CD14-positive monocyte (primary cell): ENCODE results near the gene TRPV4. TPM values are rescaled to one million over a fixed set of nuclear protein-coding genes. Genes with fewer than 3 reads are reported as not detected.

ENCODE experiments used
- DNase-seq, 3 donors: peaks; one replicate each; pipeline ENCODE4 v3.0.0-alpha.2; 2011 to 2022
- H2AFZ ChIP-seq: 2 replicates; pipeline ENCODE4 v1.6.0; 2012; ENCODE audit warnings: mild to moderate bottlenecking, low read depth, low read length, inconsistent platforms; ENCODE audit not compliant: insufficient read depth, poor library complexity, severe bottlenecking
- H3K27ac ChIP-seq, 2 donors: 1 replicate in 1 of 2; 2 replicates in 1 of 2; pipeline ENCODE4 v1.5.1; 2012 to 2013; ENCODE audit warnings: low read length in 2 of 2, control low read depth in 1 of 2, inconsistent platforms in 1 of 2, low read depth in 1 of 2, mild to moderate bottlenecking in 1 of 2
- H3K27me3 ChIP-seq, 2 donors: one replicate each; pipeline versions ENCODE4 v1.6.0 to v1.6.1; 2011 to 2013; ENCODE audit warnings: low read length in 2 of 2; ENCODE audit not compliant: control insufficient read depth in 2 of 2, insufficient read depth in 2 of 2
- H3K36me3 ChIP-seq, 2 donors: replicated peaks in 1 of 2; 1 replicate in 1 of 2; 2 replicates in 1 of 2; pipeline versions ENCODE4 v1.5.1 to v1.6.1; 2012 to 2013; ENCODE audit warnings: low read length in 2 of 2, control low read depth in 1 of 2, inconsistent platforms in 1 of 2, mild to moderate bottlenecking in 1 of 2; ENCODE audit not compliant: insufficient read depth in 2 of 2, control insufficient read depth in 1 of 2
- H3K4me1 ChIP-seq, 2 donors: 1 replicate in 1 of 2; 2 replicates in 1 of 2; pipeline versions ENCODE4 v1.5.1 to v1.6.1; 2012 to 2013; ENCODE audit warnings: low read length in 2 of 2, control low read depth in 1 of 2, inconsistent platforms in 1 of 2, mild to moderate bottlenecking in 1 of 2, moderate library complexity in 1 of 2; ENCODE audit not compliant: insufficient read depth in 2 of 2, control insufficient read depth in 1 of 2
- H3K4me2 ChIP-seq: replicated peaks from 2 replicates; pipeline ENCODE3; 2012; ENCODE audit warnings: low read length, moderate library complexity, mild to moderate bottlenecking; ENCODE audit not compliant: poor library complexity, severe bottlenecking; ENCODE audit errors: extremely low read depth
- H3K4me3 ChIP-seq, 3 experiments: fragments of 200-600 bp in 1 of 3; sonication (generic) in 1 of 3; replicated peaks in 1 of 3; 1 replicate in 2 of 3; 2 replicates in 1 of 3; pipeline ENCODE4 v1.5.1; 2011 to 2013; ENCODE audit warnings: low read length in 3 of 3, mild to moderate bottlenecking in 3 of 3, control low read depth in 2 of 3, low read depth in 2 of 3, inconsistent platforms in 1 of 3, moderate library complexity in 1 of 3
- H3K79me2 ChIP-seq: 2 replicates; pipeline ENCODE4 v1.6.0; 2012; ENCODE audit warnings: mild to moderate bottlenecking, control low read depth, inconsistent platforms, low read length, moderate library complexity; ENCODE audit not compliant: insufficient read depth
- H3K9ac ChIP-seq: 2 replicates; pipeline ENCODE4 v1.6.0; 2017; ENCODE audit warnings: low read length, mild to moderate bottlenecking; ENCODE audit not compliant: insufficient read depth, poor library complexity, severe bottlenecking
- H3K9me3 ChIP-seq, 2 donors: replicated peaks in 1 of 2; 1 replicate in 1 of 2; 2 replicates in 1 of 2; pipeline versions ENCODE4 v1.5.1 to v1.6.1; 2012 to 2013; ENCODE audit warnings: low read length in 2 of 2, control low read depth in 1 of 2; ENCODE audit not compliant: control insufficient read depth in 1 of 2, insufficient read depth in 1 of 2
- H4K20me1 ChIP-seq: 2 replicates; pipeline ENCODE4 v1.6.0; 2012; ENCODE audit warnings: mild to moderate bottlenecking, low read length, control low read depth, moderate library complexity; ENCODE audit not compliant: insufficient read depth
- H3K27ac Mint-ChIP-seq, 7 donors: one replicate each; pipeline ENCODE4 v1.8.0; 2020; ENCODE audit warnings: mild to moderate bottlenecking in 7 of 7, mixed read lengths in 7 of 7, moderate library complexity in 6 of 7, inconsistent platforms in 2 of 7
- H3K27me3 Mint-ChIP-seq, 3 donors: one replicate each; pipeline ENCODE4 v1.8.0; 2021 to 2022; ENCODE audit warnings: low read depth in 3 of 3, mild to moderate bottlenecking in 3 of 3, mixed read lengths in 3 of 3, moderate library complexity in 3 of 3, inconsistent platforms in 1 of 3
- H3K36me3 Mint-ChIP-seq, 2 donors: one replicate each; pipeline ENCODE4 v1.8.0; 2020; ENCODE audit warnings: mixed read lengths in 2 of 2, inconsistent platforms in 1 of 2, mild to moderate bottlenecking in 1 of 2
- H3K4me1 Mint-ChIP-seq: one replicate; pipeline ENCODE4 v1.8.0; 2020; ENCODE audit warnings: mild to moderate bottlenecking, mixed read lengths
- H3K4me3 Mint-ChIP-seq, 2 donors: one replicate each; pipeline ENCODE4 v1.8.0; 2020; ENCODE audit warnings: mild to moderate bottlenecking in 2 of 2, mixed read lengths in 2 of 2, moderate library complexity in 1 of 2
- H3K9me3 Mint-ChIP-seq, 7 donors: one replicate each; pipeline ENCODE4 v1.8.0; 2020 to 2022; ENCODE audit warnings: mixed read lengths in 7 of 7, mild to moderate bottlenecking in 6 of 7, moderate library complexity in 6 of 7, inconsistent platforms in 2 of 7
- WGBS: methylation state at CpG from one replicate; pipeline ENCODE4 v1.1.5; 2013; ENCODE audit warnings: missing lambda C conversion rate; ENCODE audit not compliant: insufficient coverage; 5-methylcytosine and 5-hydroxymethylcytosine counted together
- intact Hi-C, 2 donors: fragments of 100-400 bp; cut with micrococcal nuclease; formaldehyde crosslinking; loops; one replicate each; pipeline versions ENCODE4 v1.15.0 to v1.15.1; 2023
- polyA plus RNA-seq, 3 donors: library from polyadenylated mRNA; depleted of rRNA in 1 of 3; unstranded in 2 of 3; stranded (reverse) in 1 of 3; fragments of 300-500 nt in 2 of 3; fragments of >200 nt in 1 of 3; fragmentation: Illumina TruSeq in 2 of 3; gene quantifications; 1 replicate in 2 of 3; 2 replicates in 1 of 3; pipeline ENCODE4 v1.2.3, GENCODE V29; 2012 to 2021
- TF ChIP-seq, protein P1 (sequence below): fragments of 200-600 bp; IDR thresholded peaks from one replicate; pipeline ENCODE4 v1.8.0; 2022; ENCODE audit warnings: antibody characterized with exemption, mild to moderate bottlenecking

Gene TRPV4
- polyA plus RNA-seq, 3 donors = 0.64 to 3.1 (median 2.0) TPM

DNA sequence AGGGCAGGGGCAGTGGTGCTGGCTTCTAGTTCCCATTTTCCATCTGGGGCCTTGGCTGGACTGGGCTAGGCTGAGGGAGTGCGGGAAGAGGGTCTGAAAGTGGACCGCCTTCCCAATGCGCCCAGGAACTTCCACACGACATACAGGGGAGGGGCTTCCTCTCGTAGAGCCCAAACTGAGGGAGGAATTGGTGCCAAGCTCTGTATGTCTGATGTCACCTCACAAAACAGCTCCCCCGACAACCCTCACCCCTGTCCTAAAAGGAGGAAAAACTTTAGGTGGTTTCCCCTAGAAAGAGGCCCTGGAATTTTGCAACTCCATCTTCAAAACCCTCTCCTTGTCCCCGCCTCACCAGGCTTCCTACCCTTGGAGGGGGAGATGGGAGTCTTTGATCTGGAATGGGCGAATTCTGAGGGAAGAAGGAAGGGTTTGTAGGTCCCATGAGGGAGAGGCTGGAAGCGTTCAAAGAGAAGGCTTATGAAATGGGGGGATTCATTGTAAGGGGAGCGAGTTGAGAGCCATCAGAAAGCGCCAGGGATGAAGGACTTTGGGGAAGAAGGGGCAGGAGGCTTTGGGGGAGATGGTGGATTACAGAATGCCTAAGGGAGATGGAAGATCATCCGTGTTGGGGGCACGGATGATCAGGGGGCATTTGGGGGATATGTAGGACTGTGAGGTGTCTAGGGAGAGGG lies 46.3 kb upstream of the TRPV4 start:
- intact Hi-C loops = loop anchor here (2.0 to 10.0 kb wide), 4 partner anchors 32 to 165 kb away; partner anchors contain the start of gene FAM222A (in 1 of the 2)
- Mint-ChIP-seq H3K4me1 (peaks cover 70% of the 10 kb centered on the region), H3K36me3 (peaks cover 16 to 36% of the 10 kb centered on the region in 2 donors), H3K27ac (peak overlapping the region; percentile 87 to 98 (median 93)), H3K27me3 (peaks cover 0 to 4% (median 2%) of the 10 kb centered on the region in 3 donors), H3K9me3 (no peaks in the 10 kb centered on the region), H3K4me3 (peak overlapping the region; percentile 94 to 97)
- Histone ChIP-seq H3K27ac (peak overlapping the region; percentile 72 to 92), H3K4me1 (peaks cover 48 to 64% of the 10 kb centered on the region in 2 donors), H2AFZ (peak overlapping the region; percentile 83), H3K9ac (peak overlapping the region; percentile 89), H3K9me3 (no peaks in the 10 kb centered on the region), H3K4me2 (peak overlapping the region; percentile 100), H4K20me1 (peaks cover 43% of the 10 kb centered on the region), H3K27me3 (no peaks in the 10 kb centered on the region), H3K79me2 (peaks cover 56% of the 10 kb centered on the region), H3K36me3 (no peaks in the 10 kb centered on the region), H3K4me3 (peak overlapping the region; percentile 96 to 98 (median 97))
- peak in 2 of 3 donors; percentile 36 to 61 for DNase-seq
- 3% methylated on average over 6 of the region's 13 CpGs for WGBS
- TF ChIP-seq, protein P1, sequence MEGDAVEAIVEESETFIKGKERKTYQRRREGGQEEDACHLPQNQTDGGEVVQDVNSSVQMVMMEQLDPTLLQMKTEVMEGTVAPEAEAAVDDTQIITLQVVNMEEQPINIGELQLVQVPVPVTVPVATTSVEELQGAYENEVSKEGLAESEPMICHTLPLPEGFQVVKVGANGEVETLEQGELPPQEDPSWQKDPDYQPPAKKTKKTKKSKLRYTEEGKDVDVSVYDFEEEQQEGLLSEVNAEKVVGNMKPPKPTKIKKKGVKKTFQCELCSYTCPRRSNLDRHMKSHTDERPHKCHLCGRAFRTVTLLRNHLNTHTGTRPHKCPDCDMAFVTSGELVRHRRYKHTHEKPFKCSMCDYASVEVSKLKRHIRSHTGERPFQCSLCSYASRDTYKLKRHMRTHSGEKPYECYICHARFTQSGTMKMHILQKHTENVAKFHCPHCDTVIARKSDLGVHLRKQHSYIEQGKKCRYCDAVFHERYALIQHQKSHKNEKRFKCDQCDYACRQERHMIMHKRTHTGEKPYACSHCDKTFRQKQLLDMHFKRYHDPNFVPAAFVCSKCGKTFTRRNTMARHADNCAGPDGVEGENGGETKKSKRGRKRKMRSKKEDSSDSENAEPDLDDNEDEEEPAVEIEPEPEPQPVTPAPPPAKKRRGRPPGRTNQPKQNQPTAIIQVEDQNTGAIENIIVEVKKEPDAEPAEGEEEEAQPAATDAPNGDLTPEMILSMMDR = no peak

DNA sequence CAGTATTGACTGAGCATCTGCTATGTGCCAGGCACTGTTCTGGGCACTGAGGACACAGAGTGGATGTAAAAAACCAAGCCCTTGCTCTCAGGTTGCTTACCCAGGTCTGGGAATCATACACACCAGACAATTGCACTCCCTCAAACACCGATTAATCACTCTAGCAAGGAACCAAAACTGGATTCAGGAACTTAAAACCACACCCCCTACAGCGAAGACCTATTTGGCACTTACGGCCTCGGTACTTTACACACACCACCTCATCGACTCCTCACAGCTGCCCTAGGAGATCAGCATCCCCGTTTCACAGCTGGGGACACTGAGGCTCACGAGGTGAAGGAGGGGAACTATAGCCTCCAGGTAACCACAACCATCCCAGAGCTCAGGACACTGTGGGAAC lies 45.6 kb upstream of the TRPV4 start:
- Histone ChIP-seq H3K9ac (peak overlapping the region; percentile 89), H2AFZ (peak overlapping the region; percentile 83), H3K27ac (peak overlapping the region; percentile 72 to 92), H3K4me2 (peak overlapping the region; percentile 100), H3K27me3 (no peaks in the 10 kb centered on the region), H3K4me3 (peak overlapping the region; percentile 96 to 98 (median 97)), H3K4me1 (peaks cover 50 to 62% of the 10 kb centered on the region in 2 donors), H3K9me3 (no peaks in the 10 kb centered on the region), H3K36me3 (peaks cover 4 to 6% of the 10 kb centered on the region in 2 donors), H3K79me2 (peaks cover 64% of the 10 kb centered on the region), H4K20me1 (peaks cover 50% of the 10 kb centered on the region)
- H3K36me3 Mint-ChIP-seq = peaks cover 18 to 44% of the 10 kb centered on the region in 2 donors
- peak overlapping the region; percentile 87 to 98 (median 93) for H3K27ac Mint-ChIP-seq
- TF ChIP-seq, protein P1 = no peak
- peak overlapping the region; percentile 94 to 97 for H3K4me3 Mint-ChIP-seq
- H3K27me3 Mint-ChIP-seq = peaks cover 0 to 4% (median 2%) of the 10 kb centered on the region in 3 donors
- H3K4me1 Mint-ChIP-seq = peaks cover 73% of the 10 kb centered on the region
- intact Hi-C loops = loop anchor here in 1 of 2 donors (10.0 kb wide), 1 partner anchor 164 kb away; the partner anchor contains the start of gene FAM222A
- H3K9me3 Mint-ChIP-seq = no peaks in the 10 kb centered on the region
- 0% methylated on average over 2 of the region's 7 CpGs for WGBS
- DNase-seq = peak; percentile 40 to 80 (median 70)
